H4 (cell line): Measurements from ENCODE around the gene C1GALT1. TPM values are rescaled to one million over a fixed set of nuclear protein-coding genes. Genes with fewer than 3 reads are reported as not detected.

Experiments used
- DNase-seq: peaks from one replicate; pipeline ENCODE4 v3.0.0-alpha.2; 2015; ENCODE audit warnings: low spot score
- total RNA-seq: library from RNA; depleted of rRNA; stranded (reverse); fragments of >200 nt; shearing (Covaris generic); gene quantifications from 2 replicates; pipeline ENCODE4 v1.2.3, GENCODE V29; 2014

The C1GALT1 gene
- total RNA-seq, 1 experiment from 2014 or later, result 77.0 TPM

- DNase-seq, result no peak
Measured at GRCh38 chr7:7272294-7272693, 90.0 kb downstream of the C1GALT1 start.

- no peak for DNase-seq
Measured at GRCh38 chr7:7274782-7275181, 92.4 kb downstream of the C1GALT1 start.

- no peak for DNase-seq
Measured at GRCh38 chr7:7276161-7276560, 93.8 kb downstream of the C1GALT1 start.

GRCh38 chr7:7290429-7291122 lies 108.2 kb downstream of the C1GALT1 start:
- no peak for DNase-seq

- DNase-seq, result no peak
Measured at GRCh38 chr7:7292085-7292484, 109.7 kb downstream of the C1GALT1 start.

- no peak for DNase-seq
Measured at GRCh38 chr7:7292608-7293007, 110.3 kb downstream of the C1GALT1 start.

GRCh38 chr7:7293092-7293491 lies 110.7 kb downstream of the C1GALT1 start:
- DNase-seq, result no peak

- DNase-seq, result no peak
Measured at GRCh38 chr7:7294911-7295310, 112.6 kb downstream of the C1GALT1 start.
